ENCODE data around the gene JPH2.
A peak's percentile ranks its signal among the peaks of the same experiment; 100 is the strongest.

The JPH2 gene

GRCh38 chr20:44106615-44107014 is 80.4 kb downstream of the JPH2 start:
- TF ChIP-seq ZFP30 (CRISPR knock-in tag; IDR thresholded peaks at IDR 0.05) (no peak), CREB5 (CRISPR knock-in tag; IDR thresholded peaks at IDR 0.05; ENCODE audit: low read depth) (no peak), ZNF70 (CRISPR knock-in tag; IDR thresholded peaks at IDR 0.05) (no peak), ZNF565 (CRISPR knock-in tag; conservative IDR thresholded peaks at IDR 0.05; ENCODE audit: low read depth) (no peak), BACH2 (CRISPR knock-in tag; IDR thresholded peaks at IDR 0.05; ENCODE audit: borderline replicate concordance) (no peak), CSDC2 (CRISPR knock-in tag; IDR thresholded peaks at IDR 0.05) (no peak), OSR1 (CRISPR knock-in tag; IDR thresholded peaks at IDR 0.05) (no peak), TCF4 (CRISPR knock-in tag; IDR thresholded peaks at IDR 0.05; ENCODE audit: borderline replicate concordance) (no peak), PATZ1 (CRISPR knock-in tag; IDR thresholded peaks at IDR 0.05; ENCODE audit: borderline replicate concordance) (no peak), ZFP3 (CRISPR knock-in tag; IDR thresholded peaks at IDR 0.05) (no peak), TSHZ2 (CRISPR knock-in tag; IDR thresholded peaks at IDR 0.05) (no peak)

GRCh38 chr20:44104798-44105517 is 82.0 kb downstream of the JPH2 start:
- TF ChIP-seq ESRRG (CRISPR knock-in tag; IDR thresholded peaks at IDR 0.05), result no peak
- TF ChIP-seq ZNF8 (CRISPR knock-in tag; IDR thresholded peaks at IDR 0.05), result no peak
- TF ChIP-seq ZC3H10 (CRISPR knock-in tag; IDR thresholded peaks at IDR 0.05), result no peak
- no peak for TF ChIP-seq TCF4 (CRISPR knock-in tag; IDR thresholded peaks at IDR 0.05; ENCODE audit: borderline replicate concordance)
- TF ChIP-seq CREB5 (CRISPR knock-in tag; IDR thresholded peaks at IDR 0.05; ENCODE audit: low read depth), result no peak
- ATAC-seq, result peak; percentile 91

More at GRCh38 chr20:44106615-44107014, 80.4 kb downstream of the JPH2 start:
- ATAC-seq, result no peak

- ATAC-seq, result no peak
- no peak for TF ChIP-seq OSR1 (CRISPR knock-in tag; IDR thresholded peaks at IDR 0.05)
- no peak for TF ChIP-seq PPARA (CRISPR knock-in tag; IDR thresholded peaks at IDR 0.05; ENCODE audit: borderline replicate concordance)
- no peak for TF ChIP-seq CSDC2 (CRISPR knock-in tag; IDR thresholded peaks at IDR 0.05)
- no peak for TF ChIP-seq ZFP3 (CRISPR knock-in tag; IDR thresholded peaks at IDR 0.05)
- no peak for TF ChIP-seq ESRRG (CRISPR knock-in tag; IDR thresholded peaks at IDR 0.05)
- no peak for TF ChIP-seq TSHZ2 (CRISPR knock-in tag; IDR thresholded peaks at IDR 0.05)
- TF ChIP-seq TCF4 (CRISPR knock-in tag; IDR thresholded peaks at IDR 0.05; ENCODE audit: borderline replicate concordance), result no peak
- TF ChIP-seq ZFP30 (CRISPR knock-in tag; IDR thresholded peaks at IDR 0.05), result no peak
- TF ChIP-seq ZNF70 (CRISPR knock-in tag; IDR thresholded peaks at IDR 0.05), result no peak
- no peak for TF ChIP-seq RARB (CRISPR knock-in tag; IDR thresholded peaks at IDR 0.05)
- TF ChIP-seq GLIS3 (CRISPR knock-in tag; IDR thresholded peaks at IDR 0.05), result no peak
Measured at GRCh38 chr20:44102582-44102981, 84.4 kb downstream of the JPH2 start.
